GM21526 (cell line): ENCODE measurements around the gene MEGF11.

Experiments
- ATAC-seq: cut with Tn5 transposase; IDR thresholded peaks from one replicate; pipeline ENCODE4 v1.9.1; 2021; ENCODE audit warnings: moderate library complexity; ENCODE audit not compliant: unreplicated experiment, low FRiP score

Gene MEGF11

DNA sequence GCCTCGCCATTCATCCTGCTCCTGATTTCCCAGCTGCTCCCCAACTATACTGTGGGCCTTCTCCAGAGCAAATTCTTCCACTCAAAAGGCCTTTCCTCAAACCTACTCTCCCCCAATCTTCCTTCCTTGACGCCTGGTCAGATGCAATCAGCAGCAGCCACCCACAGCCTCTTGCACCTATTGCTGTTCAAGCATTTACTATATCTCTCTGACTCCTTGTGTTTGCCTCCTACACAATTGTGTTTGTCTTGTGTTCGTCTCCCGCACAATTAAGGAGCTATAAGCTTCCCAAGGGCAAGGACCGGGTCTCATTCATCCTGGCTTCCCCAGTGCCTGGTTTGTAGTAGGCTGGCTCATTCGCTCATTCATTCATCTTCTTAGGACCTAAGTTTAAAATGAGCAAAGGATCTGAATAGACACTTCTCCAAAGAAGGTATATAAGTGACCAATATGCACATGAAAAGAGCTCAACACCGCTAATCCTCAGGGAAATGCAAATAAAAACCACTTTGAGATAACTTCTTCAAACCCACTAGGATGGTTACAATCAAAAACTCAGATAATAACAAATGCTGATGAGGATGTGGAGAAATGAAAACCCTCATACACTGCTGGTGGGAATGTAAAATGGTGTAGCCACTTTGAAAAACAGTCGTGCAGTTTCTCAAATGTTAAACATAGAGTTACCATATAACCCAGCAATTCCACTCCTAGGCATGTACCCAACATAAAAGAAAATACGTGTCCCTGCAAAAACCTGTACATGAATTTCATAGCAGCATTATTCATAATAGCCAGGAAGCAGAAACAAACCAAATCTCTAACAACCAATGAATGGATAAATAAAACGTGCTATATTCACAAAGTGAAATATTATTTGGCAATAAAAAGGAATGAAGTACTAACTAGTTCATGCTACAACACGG, 31.0 kb downstream of the MEGF11 start:
- no peak for ATAC-seq

GRCh38 chr15:66221126-66221525, 32.4 kb downstream of the MEGF11 start:
- ATAC-seq: no peak

DNA sequence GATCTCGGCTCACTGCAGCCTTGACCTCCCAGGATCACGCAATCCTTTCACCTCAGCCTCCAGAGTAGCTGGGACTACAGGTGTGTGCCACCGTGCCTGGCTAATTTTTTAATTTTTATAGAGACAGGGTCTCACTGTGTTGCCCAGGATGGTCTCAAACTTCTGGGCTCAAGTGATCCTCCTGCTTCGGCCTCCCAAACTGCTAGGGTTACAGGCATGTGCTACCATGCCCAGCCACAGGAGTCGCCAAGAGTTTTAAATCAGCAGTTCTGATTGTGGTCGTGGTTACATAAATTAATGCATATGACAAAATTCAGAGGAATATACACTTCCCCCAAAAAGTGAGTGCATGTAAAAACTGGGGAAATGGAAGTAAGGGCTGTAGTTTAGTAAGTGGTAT, 32.9 kb downstream of the MEGF11 start:
- no peak for ATAC-seq

- no peak for ATAC-seq
Observed at GRCh38 chr15:66219339-66219738, 34.2 kb downstream of the MEGF11 start.

DNA sequence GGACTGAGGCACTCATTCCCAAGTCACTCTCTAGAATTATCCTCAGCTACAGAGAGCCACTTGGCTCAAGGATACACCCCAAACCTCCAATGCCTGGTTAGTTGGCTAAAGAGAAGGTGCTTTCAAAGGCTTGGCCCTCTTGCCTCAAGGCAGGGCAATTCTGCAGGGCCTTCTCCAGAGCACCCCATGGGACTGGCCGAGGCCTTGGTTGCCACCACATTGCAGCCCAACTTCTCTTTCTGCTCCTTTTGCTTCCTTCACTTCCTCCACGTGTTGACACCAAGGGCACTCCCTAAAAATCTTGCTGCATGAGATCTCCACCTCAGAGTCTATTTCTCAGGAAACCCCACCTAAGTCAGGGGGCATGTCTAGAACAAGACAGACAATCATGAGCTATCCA, 36.7 kb downstream of the MEGF11 start:
- no peak for ATAC-seq

GRCh38 chr15:66215811-66216210, 37.7 kb downstream of the MEGF11 start:
- ATAC-seq: no peak

DNA sequence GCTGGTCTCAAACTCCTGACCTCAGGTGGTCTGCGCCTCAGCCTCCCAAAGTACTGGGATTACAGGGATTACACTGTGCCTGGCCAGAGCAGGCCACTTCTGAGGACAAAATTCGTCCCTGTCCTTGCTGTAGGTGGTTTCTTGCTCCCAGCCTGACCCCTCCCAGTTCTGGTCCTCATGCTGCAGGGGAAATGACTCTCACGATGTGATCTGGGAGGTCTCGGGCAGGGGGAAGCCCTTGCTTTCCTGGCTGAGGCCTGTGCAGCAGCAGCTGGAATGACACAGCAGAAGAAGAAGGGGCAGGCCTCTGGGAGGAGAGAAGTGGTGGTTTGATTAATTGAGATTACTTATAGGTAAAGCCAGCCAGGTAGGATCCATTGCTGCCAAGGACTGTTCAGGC, 39.3 kb downstream of the MEGF11 start:
- ATAC-seq: no peak

- ATAC-seq: no peak
Observed at GRCh38 chr15:66212563-66212921, 41.0 kb downstream of the MEGF11 start.

- no peak for ATAC-seq
Observed at GRCh38 chr15:66211670-66212562, 41.6 kb downstream of the MEGF11 start.

DNA sequence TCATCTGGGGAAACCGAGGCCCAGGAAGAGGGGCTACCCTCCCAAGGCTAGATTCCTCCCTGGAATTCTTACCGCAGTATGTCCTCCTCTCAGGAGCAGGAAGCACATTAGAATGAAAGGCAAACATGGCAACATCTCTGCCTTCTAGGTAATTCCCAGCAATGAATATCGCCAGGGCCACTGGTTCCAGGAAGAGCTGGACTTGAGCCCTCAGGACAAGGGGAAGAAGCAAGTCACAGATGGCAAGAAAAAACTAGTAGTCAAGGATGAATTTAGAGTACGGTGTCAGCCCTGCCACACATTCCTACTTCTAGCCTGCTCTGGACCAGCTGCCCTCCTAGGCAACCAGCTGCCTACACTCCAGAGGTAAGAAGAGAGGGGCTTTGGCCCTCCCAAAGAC, 42.9 kb downstream of the MEGF11 start:
- ATAC-seq: no peak

DNA sequence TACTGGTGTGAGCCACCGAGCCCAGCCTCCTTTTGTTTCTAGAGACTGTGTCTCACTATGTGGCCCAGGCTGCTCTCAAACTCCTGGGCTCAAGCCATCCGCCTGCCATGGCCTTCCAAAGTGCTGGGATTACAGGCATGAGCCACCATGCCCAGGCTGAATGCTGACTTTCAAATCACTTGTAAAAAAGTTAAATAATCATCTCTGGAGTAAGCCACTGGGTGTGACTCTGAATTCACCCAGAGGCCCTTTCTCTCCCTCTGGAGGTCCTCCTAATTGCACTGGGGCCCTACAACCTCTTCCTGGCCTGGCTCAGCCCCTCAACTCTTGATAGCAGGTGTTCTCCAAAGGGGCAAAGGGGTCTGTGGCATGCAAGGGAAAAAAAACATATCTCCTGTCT, 54.8 kb downstream of the MEGF11 start:
- ATAC-seq: no peak

- ATAC-seq: no peak
Observed at GRCh38 chr15:66196602-66197001, 56.9 kb downstream of the MEGF11 start.

- no peak for ATAC-seq
Observed at GRCh38 chr15:66195621-66196230, 57.8 kb downstream of the MEGF11 start.

GRCh38 chr15:66193066-66193465, 60.5 kb downstream of the MEGF11 start:
- ATAC-seq: no peak

GRCh38 chr15:66190746-66191145, 62.8 kb downstream of the MEGF11 start:
- ATAC-seq: no peak

- no peak for ATAC-seq
Observed at GRCh38 chr15:66189291-66189690, 64.3 kb downstream of the MEGF11 start.

- ATAC-seq: no peak
Observed at GRCh38 chr15:66188464-66188863, 65.1 kb downstream of the MEGF11 start.

GRCh38 chr15:66187271-66187670, 66.3 kb downstream of the MEGF11 start:
- ATAC-seq: no peak

DNA sequence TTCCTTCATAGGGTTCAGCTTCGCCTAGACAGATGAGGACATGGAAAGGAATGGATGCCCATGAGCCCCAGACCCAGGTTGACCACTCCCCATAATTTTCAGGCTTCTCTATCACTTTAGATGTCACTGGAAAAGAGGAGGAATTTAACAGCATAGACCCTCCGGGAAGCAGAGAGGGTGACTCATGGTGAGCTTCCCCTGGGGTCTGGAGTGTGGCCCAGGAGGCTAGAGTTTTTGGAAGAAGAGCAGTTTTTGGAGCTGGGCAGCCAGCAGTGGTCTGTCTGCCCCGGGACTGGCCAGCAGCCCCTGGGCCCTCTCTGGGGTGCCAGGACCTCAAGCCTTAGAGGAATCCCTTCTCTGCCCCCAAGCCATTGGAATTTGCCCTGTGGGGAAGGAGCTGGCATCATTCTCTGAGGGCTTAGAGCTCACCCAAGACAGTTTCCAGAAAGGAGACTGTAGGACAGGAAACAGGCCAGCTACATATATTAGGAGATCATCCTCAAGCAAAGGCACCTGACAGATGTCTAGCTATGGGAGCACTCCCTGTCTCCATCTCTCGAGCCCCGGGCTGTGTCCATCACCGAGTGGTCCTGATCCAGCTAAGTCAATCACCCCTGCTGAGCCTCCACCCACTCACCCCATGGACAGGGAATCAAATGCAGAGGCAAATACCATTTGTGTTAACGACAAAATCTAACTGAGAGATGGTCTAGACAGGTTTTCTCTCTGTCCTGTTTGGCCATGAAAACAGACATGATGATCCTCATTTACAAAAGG, 67.3 kb downstream of the MEGF11 start:
- ATAC-seq: no peak
